Measurements from ENCODE around the gene TJP1.

Gene TJP1

DNA sequence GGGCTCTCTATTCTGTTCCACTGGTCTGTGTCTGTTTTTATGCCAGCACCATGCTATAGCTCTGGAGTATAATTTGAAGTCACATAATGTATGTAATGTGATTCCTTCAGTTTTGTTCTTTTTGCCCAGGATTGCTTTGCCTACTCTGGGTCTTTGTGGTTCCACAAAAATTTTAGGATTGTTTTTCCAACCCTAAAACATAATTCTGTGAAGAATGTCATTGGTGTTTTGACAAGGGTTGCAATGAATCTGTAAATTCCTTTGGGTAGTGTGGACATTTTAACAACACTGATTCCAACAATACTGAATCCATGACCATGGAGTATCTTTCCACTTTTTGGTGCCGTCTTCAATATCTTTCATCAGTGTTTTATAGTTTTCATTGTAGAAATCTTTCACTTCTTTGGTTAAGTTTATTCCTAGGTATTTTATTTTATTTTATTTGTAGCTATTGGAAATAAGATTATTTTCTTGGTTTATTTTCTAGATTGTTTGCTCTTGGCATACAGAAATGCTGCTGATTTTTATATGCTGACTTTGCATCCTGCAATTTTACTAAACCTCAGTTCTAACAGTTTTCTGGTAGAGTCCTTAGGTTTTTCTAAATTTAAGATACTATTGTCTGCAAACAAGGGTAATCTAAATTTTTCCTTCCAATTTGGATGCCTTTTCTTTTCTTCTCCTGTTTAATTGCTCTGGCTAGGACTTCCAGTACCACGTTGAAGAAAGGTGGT, 29.7 kb downstream of the TJP1 start:
- Histone ChIP-seq H3K4me3 (replicated peaks; ENCODE audit: low read depth, low read length) (no peak overlapping the region), H3K27me3 (replicated peaks; ENCODE audit: control insufficient read depth, insufficient read depth, low read length) (no peaks in the 10 kb centered on the region), H3K36me3 (ENCODE audit: control insufficient read depth, insufficient read depth, low read length) (no peaks in the 10 kb centered on the region)
- no peak for DNase-seq (ENCODE audit: extremely low read depth, insufficient read length)
- TF ChIP-seq, protein P1, sequence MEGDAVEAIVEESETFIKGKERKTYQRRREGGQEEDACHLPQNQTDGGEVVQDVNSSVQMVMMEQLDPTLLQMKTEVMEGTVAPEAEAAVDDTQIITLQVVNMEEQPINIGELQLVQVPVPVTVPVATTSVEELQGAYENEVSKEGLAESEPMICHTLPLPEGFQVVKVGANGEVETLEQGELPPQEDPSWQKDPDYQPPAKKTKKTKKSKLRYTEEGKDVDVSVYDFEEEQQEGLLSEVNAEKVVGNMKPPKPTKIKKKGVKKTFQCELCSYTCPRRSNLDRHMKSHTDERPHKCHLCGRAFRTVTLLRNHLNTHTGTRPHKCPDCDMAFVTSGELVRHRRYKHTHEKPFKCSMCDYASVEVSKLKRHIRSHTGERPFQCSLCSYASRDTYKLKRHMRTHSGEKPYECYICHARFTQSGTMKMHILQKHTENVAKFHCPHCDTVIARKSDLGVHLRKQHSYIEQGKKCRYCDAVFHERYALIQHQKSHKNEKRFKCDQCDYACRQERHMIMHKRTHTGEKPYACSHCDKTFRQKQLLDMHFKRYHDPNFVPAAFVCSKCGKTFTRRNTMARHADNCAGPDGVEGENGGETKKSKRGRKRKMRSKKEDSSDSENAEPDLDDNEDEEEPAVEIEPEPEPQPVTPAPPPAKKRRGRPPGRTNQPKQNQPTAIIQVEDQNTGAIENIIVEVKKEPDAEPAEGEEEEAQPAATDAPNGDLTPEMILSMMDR (IDR thresholded peaks at IDR 0.05; ENCODE audit: insufficient read depth, low read length, poor library complexity, severe bottlenecking), result no peak

DNA sequence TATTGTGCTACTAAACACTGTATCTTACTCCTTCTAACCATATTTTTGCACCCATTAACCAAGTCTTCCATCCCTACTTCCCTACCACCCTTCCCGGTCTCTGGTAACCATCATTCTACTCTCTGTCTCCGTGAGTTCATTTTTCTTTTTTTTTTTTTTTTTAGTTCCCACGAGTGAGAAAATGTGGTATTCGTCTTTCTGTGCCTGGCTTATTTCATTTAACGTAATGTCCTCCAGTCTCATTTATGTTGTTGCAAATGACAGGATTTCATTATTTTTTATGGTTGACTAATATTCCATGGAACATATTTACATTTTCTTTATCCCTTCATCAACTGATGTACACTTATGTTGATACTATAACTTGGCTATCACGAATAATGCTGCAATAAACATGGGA, 31.7 kb downstream of the TJP1 start:
- no peak overlapping the region for H3K4me3 ChIP-seq (replicated peaks; ENCODE audit: low read depth, low read length)
- H3K36me3 ChIP-seq (ENCODE audit: control insufficient read depth, insufficient read depth, low read length), result no peaks in the 10 kb centered on the region
- DNase-seq (ENCODE audit: extremely low read depth, insufficient read length), result no peak
- TF ChIP-seq, protein P1 (IDR thresholded peaks at IDR 0.05; ENCODE audit: insufficient read depth, low read length, poor library complexity, severe bottlenecking), result no peak
- H3K27me3 ChIP-seq (replicated peaks; ENCODE audit: control insufficient read depth, insufficient read depth, low read length), result no peaks in the 10 kb centered on the region

DNA sequence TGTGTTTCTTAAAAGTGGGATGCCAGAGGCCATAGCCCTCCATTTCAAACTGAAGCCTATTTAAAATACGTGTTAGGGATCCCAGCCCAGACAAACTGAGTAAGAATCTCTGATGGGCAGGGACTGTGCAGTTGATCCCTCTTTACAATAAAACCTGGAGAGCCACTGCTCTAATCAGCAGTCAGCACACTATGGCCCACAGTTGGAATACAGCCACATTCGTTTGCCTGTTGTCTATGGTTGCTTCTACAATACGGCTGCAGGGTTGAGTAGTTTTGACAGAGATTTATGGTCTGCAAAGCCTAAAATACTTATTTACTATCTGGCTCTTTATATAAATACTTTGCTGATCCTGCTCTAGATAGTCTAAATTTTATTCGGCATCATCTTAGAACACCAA, 32.4 kb downstream of the TJP1 start:
- no peaks in the 10 kb centered on the region for H3K27me3 ChIP-seq (replicated peaks; ENCODE audit: control insufficient read depth, insufficient read depth, low read length)
- H3K4me3 ChIP-seq (replicated peaks; ENCODE audit: low read depth, low read length), result no peak overlapping the region
- TF ChIP-seq, protein P1 (IDR thresholded peaks at IDR 0.05; ENCODE audit: insufficient read depth, low read length, poor library complexity, severe bottlenecking), result no peak
- H3K36me3 ChIP-seq (ENCODE audit: control insufficient read depth, insufficient read depth, low read length), result no peaks in the 10 kb centered on the region
- DNase-seq (ENCODE audit: extremely low read depth, insufficient read length), result no peak

DNA sequence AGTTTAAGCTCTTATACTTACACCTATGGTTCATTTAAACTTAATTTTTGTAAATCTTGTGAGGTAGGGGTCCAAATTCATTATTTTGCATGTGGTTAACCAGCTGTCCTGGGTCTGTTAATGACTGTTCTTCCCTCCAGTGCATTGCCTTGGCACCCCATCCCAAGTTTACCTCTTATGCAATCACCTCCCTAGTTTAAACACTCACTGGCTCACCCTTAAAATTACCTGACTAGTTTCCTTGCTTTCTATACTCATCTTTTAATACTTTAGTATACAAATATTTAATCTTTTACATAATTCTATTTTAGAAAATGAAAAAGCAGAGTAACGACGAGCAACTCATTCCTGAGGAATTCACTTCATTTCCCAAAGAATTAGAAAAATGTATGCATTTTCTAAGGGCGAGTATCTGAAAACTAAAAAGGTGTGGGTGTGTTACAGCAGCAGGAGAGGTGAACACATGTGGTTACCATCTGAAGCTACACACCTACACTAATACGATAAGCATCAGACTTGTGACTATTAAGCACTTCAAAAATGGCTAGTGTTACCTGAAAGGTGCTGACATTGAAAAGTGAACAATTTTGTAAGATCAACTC, 33.7 kb downstream of the TJP1 start:
- no peak overlapping the region for H3K4me3 ChIP-seq (replicated peaks; ENCODE audit: low read depth, low read length)
- H3K36me3 ChIP-seq (ENCODE audit: control insufficient read depth, insufficient read depth, low read length), result no peaks in the 10 kb centered on the region
- no peak for DNase-seq (ENCODE audit: extremely low read depth, insufficient read length)
- TF ChIP-seq, protein P1 (IDR thresholded peaks at IDR 0.05; ENCODE audit: insufficient read depth, low read length, poor library complexity, severe bottlenecking), result no peak
- no peaks in the 10 kb centered on the region for H3K27me3 ChIP-seq (replicated peaks; ENCODE audit: control insufficient read depth, insufficient read depth, low read length)

DNA sequence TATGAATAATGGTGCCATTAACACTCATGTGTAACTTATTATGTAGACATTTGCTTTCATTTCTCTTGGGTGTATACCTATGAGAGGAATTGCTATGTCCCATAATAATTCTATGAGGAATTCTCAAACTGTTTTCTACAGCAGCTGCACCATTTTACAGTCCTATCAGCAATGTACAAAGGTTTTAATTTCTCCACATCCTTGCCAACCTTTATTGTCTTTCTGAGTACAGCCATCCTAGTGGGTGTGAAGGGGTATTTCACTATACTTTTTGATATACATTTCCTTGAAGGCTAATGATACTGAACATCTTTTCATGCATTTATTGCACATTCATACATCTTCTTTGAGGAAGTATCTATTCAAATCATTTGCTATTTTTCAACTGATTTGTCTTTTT, 34.5 kb downstream of the TJP1 start:
- H3K4me3 ChIP-seq (replicated peaks; ENCODE audit: low read depth, low read length), result no peak overlapping the region
- H3K36me3 ChIP-seq (ENCODE audit: control insufficient read depth, insufficient read depth, low read length), result no peaks in the 10 kb centered on the region
- H3K27me3 ChIP-seq (replicated peaks; ENCODE audit: control insufficient read depth, insufficient read depth, low read length), result no peaks in the 10 kb centered on the region
- TF ChIP-seq, protein P1 (IDR thresholded peaks at IDR 0.05; ENCODE audit: insufficient read depth, low read length, poor library complexity, severe bottlenecking), result no peak
- no peak for DNase-seq (ENCODE audit: extremely low read depth, insufficient read length)

Measured in GM06990 (cell line).